ENCODE results near the gene PAX7. TPM values are rescaled to one million over a fixed set of nuclear protein-coding genes. Genes with fewer than 3 reads are reported as not detected.

PAX7 gene
- total RNA-seq, 1 donor from 2014 or later = 1.4 TPM

Small RNA genes within 50 kb of the gene (small RNA-seq; reads per million reads assigned to genes)
- gene AL031737.1 (ENCODE audit: low replicate concordance) = not detected

Other genes starting within 250 kb of the PAX7 start
- gene KLHDC7A, start 149.9 kb upstream of the PAX7 start, total RNA-seq = 0.30 TPM
- not detected for gene TAS1R2, start 228.8 kb downstream of the PAX7 start, total RNA-seq

Measured in skin of body (tissue), 2 donors.